K562 (cell line): ENCODE results near the gene CLDN5. TPM values are rescaled to one million over a fixed set of nuclear protein-coding genes. Genes with fewer than 3 reads are reported as not detected.

Experiments used
- BMI1 ChIP-seq: fragments of 150-350 bp; IDR thresholded peaks from 2 replicates; pipeline ENCODE4 v1.6.1; 2014; ENCODE audit warnings: low read length
- MNT ChIP-seq, 2 experiments: fragments of 450-650 bp; conservative IDR thresholded peaks; 2 replicates each; pipeline ENCODE4 v1.6.1; 2017; ENCODE audit warnings: mild to moderate bottlenecking in 2 of 2, moderate library complexity in 2 of 2
- NRF1 ChIP-seq, 2 experiments: fragments of 450-650 bp; IDR thresholded peaks in 1 of 2; conservative IDR thresholded peaks in 1 of 2; 2 replicates each; pipeline ENCODE4 v1.6.1; 2014; ENCODE audit warnings: mild to moderate bottlenecking in 2 of 2
- PPARD ChIP-seq: fragments of 250-450 bp; sonication (Bioruptor Pico); IDR thresholded peaks from 2 replicates; pipeline ENCODE4 v1.8.0; 2022; ENCODE audit warnings: inconsistent platforms, mild to moderate bottlenecking, moderate library complexity
- PTTG1 ChIP-seq: fragments of 450-650 bp; IDR thresholded peaks from 2 replicates; pipeline ENCODE4 v1.6.1; 2016; ENCODE audit warnings: low read depth, mild to moderate bottlenecking, missing genetic modification characterization, missing compliant biosample characterization
- SNAPC5 ChIP-seq: fragments of 250-450 bp; sonication (Bioruptor Pico); IDR thresholded peaks from 2 replicates; pipeline ENCODE4 v1.8.0; 2021; ENCODE audit warnings: moderate library complexity, mild to moderate bottlenecking, inconsistent platforms
- SOX6 ChIP-seq: fragments of 450-650 bp; IDR thresholded peaks from 2 replicates; pipeline ENCODE4 v1.6.1; 2014; ENCODE audit warnings: mild to moderate bottlenecking
- ZKSCAN8 ChIP-seq: fragments of 200-800 bp; sonication (Bioruptor generic); IDR thresholded peaks from 2 replicates; pipeline ENCODE4 v1.6.1; 2016; ENCODE audit warnings: missing genetic modification characterization, missing compliant biosample characterization
- ZNF699 ChIP-seq: fragments of 250-450 bp; sonication (Bioruptor Pico); IDR thresholded peaks from 2 replicates; pipeline ENCODE4 v1.8.0; 2021; ENCODE audit warnings: mild to moderate bottlenecking, moderate library complexity; ENCODE audit not compliant: insufficient replicate concordance
- polyA plus RNA-seq, 8 experiments: library from polyadenylated mRNA; depleted of rRNA in 4 of 8; stranded (reverse) in 5 of 8; unstranded in 3 of 8; fragments of >200 nt; fragmentation: Nextera tagmentation in 2 of 8; fragmentation: Illumina TruSeq in 1 of 8; extraction: Ambion mirVana in 2 of 8; extraction: Trizol in 1 of 8; gene quantifications; 2 replicates each; pipeline versions ENCODE4 v1.2.1 to v1.2.3, GENCODE V29; 2011 to 2014; ENCODE audit warnings: inconsistent platforms in 1 of 8, missing spikeins in 1 of 8
- total RNA-seq, 7 experiments: library from RNA; depleted of rRNA in 6 of 7; stranded (reverse); fragments of >200 nt in 6 of 7; fragmentation: Illumina TruSeq in 2 of 7; extraction: Trizol in 2 of 7; gene quantifications; 2 replicates each; pipeline versions ENCODE4 v1.2.1 to v1.2.3, GENCODE V29; 2011 to 2021; ENCODE audit warnings: low replicate concordance in 1 of 7
- TF ChIP-seq, protein P1 (sequence below): fragments of 200-800 bp; sonication (Bioruptor generic); IDR thresholded peaks from 2 replicates; pipeline ENCODE4 v1.6.1; 2016; ENCODE audit warnings: missing genetic modification characterization, missing compliant biosample characterization
- TF ChIP-seq, protein P2 (sequence below): fragments of 450-650 bp; conservative IDR thresholded peaks from 2 replicates; pipeline ENCODE4 v1.6.1; 2016; ENCODE audit warnings: missing genetic modification characterization, low read depth, mild to moderate bottlenecking, missing compliant biosample characterization, moderate library complexity
- TF ChIP-seq, protein P3 (sequence below), 2 experiments: fragments of 200-800 bp in 1 of 2; sonication (Bioruptor generic) in 1 of 2; sonication (generic) in 1 of 2; formaldehyde crosslinking in 1 of 2; IDR thresholded peaks in 1 of 2; conservative IDR thresholded peaks in 1 of 2; 2 replicates each; pipeline versions ENCODE4 v1.5.0 to v1.6.1; 2016 to 2020; ENCODE audit warnings: missing compliant biosample characterization in 1 of 2, missing genetic modification characterization in 1 of 2, missing genetic modification reagents in 1 of 2

Gene CLDN5
- total and polyA plus RNA-seq, 9 of the 15 experiments (the other 6 are each of a cell fraction or from before 2014, with no cell fraction given), result 0.20 TPM; not detected in 8

GRCh38 chr22:19478901-19479354 lies 45.3 kb downstream of the CLDN5 start, which contains the start of gene UFD1 (continued):
- TF ChIP-seq, protein P1, sequence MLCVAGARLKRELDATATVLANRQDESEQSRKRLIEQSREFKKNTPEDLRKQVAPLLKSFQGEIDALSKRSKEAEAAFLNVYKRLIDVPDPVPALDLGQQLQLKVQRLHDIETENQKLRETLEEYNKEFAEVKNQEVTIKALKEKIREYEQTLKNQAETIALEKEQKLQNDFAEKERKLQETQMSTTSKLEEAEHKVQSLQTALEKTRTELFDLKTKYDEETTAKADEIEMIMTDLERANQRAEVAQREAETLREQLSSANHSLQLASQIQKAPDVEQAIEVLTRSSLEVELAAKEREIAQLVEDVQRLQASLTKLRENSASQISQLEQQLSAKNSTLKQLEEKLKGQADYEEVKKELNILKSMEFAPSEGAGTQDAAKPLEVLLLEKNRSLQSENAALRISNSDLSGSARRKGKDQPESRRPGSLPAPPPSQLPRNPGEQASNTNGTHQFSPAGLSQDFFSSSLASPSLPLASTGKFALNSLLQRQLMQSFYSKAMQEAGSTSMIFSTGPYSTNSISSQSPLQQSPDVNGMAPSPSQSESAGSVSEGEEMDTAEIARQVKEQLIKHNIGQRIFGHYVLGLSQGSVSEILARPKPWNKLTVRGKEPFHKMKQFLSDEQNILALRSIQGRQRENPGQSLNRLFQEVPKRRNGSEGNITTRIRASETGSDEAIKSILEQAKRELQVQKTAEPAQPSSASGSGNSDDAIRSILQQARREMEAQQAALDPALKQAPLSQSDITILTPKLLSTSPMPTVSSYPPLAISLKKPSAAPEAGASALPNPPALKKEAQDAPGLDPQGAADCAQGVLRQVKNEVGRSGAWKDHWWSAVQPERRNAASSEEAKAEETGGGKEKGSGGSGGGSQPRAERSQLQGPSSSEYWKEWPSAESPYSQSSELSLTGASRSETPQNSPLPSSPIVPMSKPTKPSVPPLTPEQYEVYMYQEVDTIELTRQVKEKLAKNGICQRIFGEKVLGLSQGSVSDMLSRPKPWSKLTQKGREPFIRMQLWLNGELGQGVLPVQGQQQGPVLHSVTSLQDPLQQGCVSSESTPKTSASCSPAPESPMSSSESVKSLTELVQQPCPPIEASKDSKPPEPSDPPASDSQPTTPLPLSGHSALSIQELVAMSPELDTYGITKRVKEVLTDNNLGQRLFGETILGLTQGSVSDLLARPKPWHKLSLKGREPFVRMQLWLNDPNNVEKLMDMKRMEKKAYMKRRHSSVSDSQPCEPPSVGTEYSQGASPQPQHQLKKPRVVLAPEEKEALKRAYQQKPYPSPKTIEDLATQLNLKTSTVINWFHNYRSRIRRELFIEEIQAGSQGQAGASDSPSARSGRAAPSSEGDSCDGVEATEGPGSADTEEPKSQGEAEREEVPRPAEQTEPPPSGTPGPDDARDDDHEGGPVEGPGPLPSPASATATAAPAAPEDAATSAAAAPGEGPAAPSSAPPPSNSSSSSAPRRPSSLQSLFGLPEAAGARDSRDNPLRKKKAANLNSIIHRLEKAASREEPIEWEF (CRISPR knock-in tag), result no peak
- TF ChIP-seq BMI1 (no peak), NRF1 (conservative IDR thresholded peaks at IDR 0.05 in 1 of 2, IDR thresholded peaks at IDR 0.05 in 1 of 2) (no peak), ZNF699 (no peak), SNAPC5 (CRISPR knock-in tag) (no peak), PTTG1 (no peak), SOX6 (no peak), PPARD (CRISPR knock-in tag) (no peak), ZKSCAN8 (no peak), MNT (conservative IDR thresholded peaks at IDR 0.05) (no peak)
- TF ChIP-seq, protein P2, sequence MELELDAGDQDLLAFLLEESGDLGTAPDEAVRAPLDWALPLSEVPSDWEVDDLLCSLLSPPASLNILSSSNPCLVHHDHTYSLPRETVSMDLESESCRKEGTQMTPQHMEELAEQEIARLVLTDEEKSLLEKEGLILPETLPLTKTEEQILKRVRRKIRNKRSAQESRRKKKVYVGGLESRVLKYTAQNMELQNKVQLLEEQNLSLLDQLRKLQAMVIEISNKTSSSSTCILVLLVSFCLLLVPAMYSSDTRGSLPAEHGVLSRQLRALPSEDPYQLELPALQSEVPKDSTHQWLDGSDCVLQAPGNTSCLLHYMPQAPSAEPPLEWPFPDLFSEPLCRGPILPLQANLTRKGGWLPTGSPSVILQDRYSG (tag), result no peak
- TF ChIP-seq, protein P3, sequence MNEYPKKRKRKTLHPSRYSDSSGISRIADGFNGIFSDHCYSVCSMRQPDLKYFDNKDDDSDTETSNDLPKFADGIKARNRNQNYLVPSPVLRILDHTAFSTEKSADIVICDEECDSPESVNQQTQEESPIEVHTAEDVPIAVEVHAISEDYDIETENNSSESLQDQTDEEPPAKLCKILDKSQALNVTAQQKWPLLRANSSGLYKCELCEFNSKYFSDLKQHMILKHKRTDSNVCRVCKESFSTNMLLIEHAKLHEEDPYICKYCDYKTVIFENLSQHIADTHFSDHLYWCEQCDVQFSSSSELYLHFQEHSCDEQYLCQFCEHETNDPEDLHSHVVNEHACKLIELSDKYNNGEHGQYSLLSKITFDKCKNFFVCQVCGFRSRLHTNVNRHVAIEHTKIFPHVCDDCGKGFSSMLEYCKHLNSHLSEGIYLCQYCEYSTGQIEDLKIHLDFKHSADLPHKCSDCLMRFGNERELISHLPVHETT (CRISPR knock-in tag; conservative IDR thresholded peaks at IDR 0.05 in 1 of 2, IDR thresholded peaks at IDR 0.05 in 1 of 2), result no peak
